ENCODE measurements around the gene HLA-A. TPM values are rescaled to one million over a fixed set of nuclear protein-coding genes. Genes with fewer than 3 reads are reported as not detected.

Gene HLA-A
- total and polyA plus RNA-seq, 9 of the 15 experiments (the other 6 are each of a cell fraction or from before 2014, with no cell fraction given) = 0.46 to 3.3 TPM; not detected in 7

DNA sequence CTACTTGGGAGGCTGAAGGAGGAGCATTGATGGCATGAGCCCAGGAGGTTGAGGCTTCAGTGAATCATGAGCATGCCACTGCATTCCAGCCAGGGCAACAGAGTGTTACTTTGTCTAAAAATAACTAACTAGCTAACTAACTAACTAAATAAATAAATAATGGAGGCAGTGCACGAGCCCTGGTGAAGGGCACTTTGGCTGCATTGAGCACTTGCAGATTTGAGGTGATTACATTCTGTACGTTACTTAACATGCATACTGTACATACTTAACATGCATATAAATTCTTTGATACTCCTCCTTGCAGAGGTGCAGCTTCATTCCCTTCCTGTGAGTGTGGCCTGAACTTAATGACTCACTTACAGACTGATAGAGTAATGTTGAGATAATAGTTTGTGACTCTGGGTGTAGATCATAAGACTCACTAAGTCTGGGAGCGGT, 10.7 kb downstream of the HLA-A start:
- TF ChIP-seq ZNF232 (CRISPR knock-in tag; IDR thresholded peaks at IDR 0.05) (no peak), JUND (IDR thresholded peaks at IDR 0.05; ENCODE audit: borderline replicate concordance, low read depth, low read length) (peak; percentile 55; the same call in 1 of the 2 replicates), JUND (tag; IDR thresholded peaks at IDR 0.05; ENCODE audit: borderline replicate concordance, low read depth, low read length) (peak; percentile 52; the same call in 2 of the 3 replicates), DPF2 (IDR thresholded peaks at IDR 0.05) (0 out of 2 replicates have a peak, but pooled peaks have one; percentile 19), FOSL1 (tag; conservative IDR thresholded peaks at IDR 0.05) (peak; percentile 87), ARID1B (IDR thresholded peaks at IDR 0.05) (0 out of 2 replicates have a peak, but pooled peaks have one; percentile 7), NRF1 (conservative IDR thresholded peaks at IDR 0.05 in 1 of 2, IDR thresholded peaks at IDR 0.05 in 1 of 2) (no peak)
- TF ChIP-seq, protein P1, sequence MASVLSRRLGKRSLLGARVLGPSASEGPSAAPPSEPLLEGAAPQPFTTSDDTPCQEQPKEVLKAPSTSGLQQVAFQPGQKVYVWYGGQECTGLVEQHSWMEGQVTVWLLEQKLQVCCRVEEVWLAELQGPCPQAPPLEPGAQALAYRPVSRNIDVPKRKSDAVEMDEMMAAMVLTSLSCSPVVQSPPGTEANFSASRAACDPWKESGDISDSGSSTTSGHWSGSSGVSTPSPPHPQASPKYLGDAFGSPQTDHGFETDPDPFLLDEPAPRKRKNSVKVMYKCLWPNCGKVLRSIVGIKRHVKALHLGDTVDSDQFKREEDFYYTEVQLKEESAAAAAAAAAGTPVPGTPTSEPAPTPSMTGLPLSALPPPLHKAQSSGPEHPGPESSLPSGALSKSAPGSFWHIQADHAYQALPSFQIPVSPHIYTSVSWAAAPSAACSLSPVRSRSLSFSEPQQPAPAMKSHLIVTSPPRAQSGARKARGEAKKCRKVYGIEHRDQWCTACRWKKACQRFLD (CRISPR knock-in tag; IDR thresholded peaks at IDR 0.05) = no peak
- TF ChIP-seq, protein P2, sequence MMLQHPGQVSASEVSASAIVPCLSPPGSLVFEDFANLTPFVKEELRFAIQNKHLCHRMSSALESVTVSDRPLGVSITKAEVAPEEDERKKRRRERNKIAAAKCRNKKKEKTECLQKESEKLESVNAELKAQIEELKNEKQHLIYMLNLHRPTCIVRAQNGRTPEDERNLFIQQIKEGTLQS (IDR thresholded peaks at IDR 0.05) = peak; percentile 50; the same call in 1 of the 2 replicates
- TF ChIP-seq, protein P2 (CRISPR knock-in tag; conservative IDR thresholded peaks at IDR 0.05) = no peak
- TF ChIP-seq, protein P3, sequence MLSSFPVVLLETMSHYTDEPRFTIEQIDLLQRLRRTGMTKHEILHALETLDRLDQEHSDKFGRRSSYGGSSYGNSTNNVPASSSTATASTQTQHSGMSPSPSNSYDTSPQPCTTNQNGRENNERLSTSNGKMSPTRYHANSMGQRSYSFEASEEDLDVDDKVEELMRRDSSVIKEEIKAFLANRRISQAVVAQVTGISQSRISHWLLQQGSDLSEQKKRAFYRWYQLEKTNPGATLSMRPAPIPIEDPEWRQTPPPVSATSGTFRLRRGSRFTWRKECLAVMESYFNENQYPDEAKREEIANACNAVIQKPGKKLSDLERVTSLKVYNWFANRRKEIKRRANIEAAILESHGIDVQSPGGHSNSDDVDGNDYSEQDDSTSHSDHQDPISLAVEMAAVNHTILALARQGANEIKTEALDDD (IDR thresholded peaks at IDR 0.05) = peak; percentile 55
- TF ChIP-seq, protein P4, sequence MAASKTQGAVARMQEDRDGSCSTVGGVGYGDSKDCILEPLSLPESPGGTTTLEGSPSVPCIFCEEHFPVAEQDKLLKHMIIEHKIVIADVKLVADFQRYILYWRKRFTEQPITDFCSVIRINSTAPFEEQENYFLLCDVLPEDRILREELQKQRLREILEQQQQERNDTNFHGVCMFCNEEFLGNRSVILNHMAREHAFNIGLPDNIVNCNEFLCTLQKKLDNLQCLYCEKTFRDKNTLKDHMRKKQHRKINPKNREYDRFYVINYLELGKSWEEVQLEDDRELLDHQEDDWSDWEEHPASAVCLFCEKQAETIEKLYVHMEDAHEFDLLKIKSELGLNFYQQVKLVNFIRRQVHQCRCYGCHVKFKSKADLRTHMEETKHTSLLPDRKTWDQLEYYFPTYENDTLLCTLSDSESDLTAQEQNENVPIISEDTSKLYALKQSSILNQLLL (CRISPR knock-in tag; IDR thresholded peaks at IDR 0.05; ENCODE audit: borderline replicate concordance) = no peak
- TF ChIP-seq, protein P5, sequence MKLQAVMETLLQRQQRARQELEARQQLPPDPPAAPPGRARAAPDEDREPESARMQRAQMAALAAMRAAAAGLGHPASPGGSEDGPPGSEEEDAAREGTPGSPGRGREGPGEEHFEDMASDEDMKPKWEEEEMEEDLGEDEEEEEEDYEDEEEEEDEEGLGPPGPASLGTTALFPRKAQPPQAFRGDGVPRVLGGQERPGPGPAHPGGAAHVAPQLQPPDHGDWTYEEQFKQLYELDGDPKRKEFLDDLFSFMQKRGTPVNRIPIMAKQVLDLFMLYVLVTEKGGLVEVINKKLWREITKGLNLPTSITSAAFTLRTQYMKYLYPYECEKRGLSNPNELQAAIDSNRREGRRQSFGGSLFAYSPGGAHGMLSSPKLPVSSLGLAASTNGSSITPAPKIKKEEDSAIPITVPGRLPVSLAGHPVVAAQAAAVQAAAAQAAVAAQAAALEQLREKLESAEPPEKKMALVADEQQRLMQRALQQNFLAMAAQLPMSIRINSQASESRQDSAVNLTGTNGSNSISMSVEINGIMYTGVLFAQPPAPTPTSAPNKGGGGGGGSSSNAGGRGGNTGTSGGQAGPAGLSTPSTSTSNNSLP (IDR thresholded peaks at IDR 0.05; ENCODE audit: borderline replicate concordance, low read depth, low read length) = no peak
- BruUV-seq (replicated peaks) = no TSS peak
- intact Hi-C loops (cut with micrococcal nuclease) (no loop called here), in situ Hi-C loops (cut with MboI) (no loop called here)
- H3K4me1 ChIP-seq (replicated peaks in 1 of 2; ENCODE audit: control insufficient read depth in 2 of 2, insufficient read depth in 2 of 2, low read length in 2 of 2) = peaks cover 2 to 4% of the 10 kb centered on the region in 2 experiments; a peak in 1 of 5 replicates
- no peak overlapping the region for H3K4me3 ChIP-seq
- H3K27ac ChIP-seq (ENCODE audit: extremely low read depth, low read depth, low read length) = no peak overlapping the region
- H2AFZ ChIP-seq (ENCODE audit: low read depth, low read length) = no peak overlapping the region
- 0 out of 5 replicates have a peak, but pooled peaks cover 0 to 8% of the 10 kb centered on the region in 2 experiments for H3K27me3 ChIP-seq (ENCODE audit: control insufficient read depth in 2 of 2, insufficient read depth in 2 of 2, low read length in 2 of 2)
- WGBS (ENCODE audit: insufficient coverage, low coverage, missing lambda C conversion rate) = 26% methylated on average over 3 of the region's 3 CpGs
- H4K20me1 ChIP-seq (replicated peaks; ENCODE audit: control insufficient read depth, insufficient read depth, low read length) = 0 out of 2 replicates have a peak, but pooled peaks cover 3% of the 10 kb centered on the region
- H3K9me3 ChIP-seq (replicated peaks; ENCODE audit: control insufficient read depth, insufficient read depth, low read depth, low read length) = no peaks in the 10 kb centered on the region
- CTCF ChIA-PET (ENCODE audit: low intra/inter-chr PET ratio) = no interaction called here
- H3K36me3 ChIP-seq (ENCODE audit: control insufficient read depth, insufficient read depth, low read length) = no peaks in the 10 kb centered on the region
- no peaks in the 10 kb centered on the region for H3K9me1 ChIP-seq (ENCODE audit: control insufficient read depth, insufficient read depth, low read length)
- H3K79me2 ChIP-seq (ENCODE audit: control insufficient read depth, insufficient read depth, low read length) = no peaks in the 10 kb centered on the region
- no peak for FAIRE-seq
- H3K9ac ChIP-seq (ENCODE audit: insufficient read depth in 1 of 2, low read depth in 2 of 2, low read length in 2 of 2) = no peak overlapping the region
- no peak overlapping the region for H3K4me2 ChIP-seq (ENCODE audit: insufficient read depth, low read length)
- no peak for DNase-seq (ENCODE audit: extremely low read depth in 1 of 4, low spot score in 3 of 4)
- POLR2A ChIA-PET = interaction anchor here (1.3 kb wide), 1 partner anchor 12 kb away, joined by 3 read pairs; no protein-coding TSS in a partner anchor
- no peak for ATAC-seq
